HG03095 (cell line): ENCODE data around the gene SEC62.

Experiments used
- ATAC-seq: cut with Tn5 transposase; IDR thresholded peaks from one replicate; pipeline ENCODE4 v1.9.1; 2021; ENCODE audit warnings: moderate library complexity; ENCODE audit not compliant: unreplicated experiment

The SEC62 gene

GRCh38 chr3:169966951-169967915 lies 626 bp downstream of the SEC62 start:
- ATAC-seq = peak; percentile 23

- no peak for ATAC-seq
Observed at GRCh38 chr3:169968224-169968885, 1.7 kb downstream of the SEC62 start.

GRCh38 chr3:169969174-169970095 lies 2.8 kb downstream of the SEC62 start:
- no peak for ATAC-seq

DNA sequence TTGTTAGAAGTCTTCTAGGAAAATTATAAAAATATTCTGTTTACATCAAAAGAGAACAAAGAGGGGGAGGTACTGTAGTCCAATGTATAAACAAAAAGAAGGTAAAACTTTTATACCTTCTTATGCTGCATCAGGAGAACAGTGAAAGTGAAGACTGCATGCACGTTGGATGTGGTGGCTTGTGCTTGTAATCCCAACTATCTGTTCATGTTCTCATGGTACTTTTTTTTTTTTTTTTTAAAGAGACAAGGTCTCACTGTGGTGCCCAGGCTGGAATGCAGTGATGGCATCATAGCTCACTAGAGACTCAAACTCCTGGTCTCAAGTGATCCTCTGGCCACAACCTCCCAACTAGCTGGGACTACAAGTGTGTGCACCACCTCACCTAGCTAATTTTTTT lies 4.2 kb downstream of the SEC62 start:
- ATAC-seq = no peak

- no peak for ATAC-seq
Observed at GRCh38 chr3:169971522-169971921, 4.9 kb downstream of the SEC62 start.

DNA sequence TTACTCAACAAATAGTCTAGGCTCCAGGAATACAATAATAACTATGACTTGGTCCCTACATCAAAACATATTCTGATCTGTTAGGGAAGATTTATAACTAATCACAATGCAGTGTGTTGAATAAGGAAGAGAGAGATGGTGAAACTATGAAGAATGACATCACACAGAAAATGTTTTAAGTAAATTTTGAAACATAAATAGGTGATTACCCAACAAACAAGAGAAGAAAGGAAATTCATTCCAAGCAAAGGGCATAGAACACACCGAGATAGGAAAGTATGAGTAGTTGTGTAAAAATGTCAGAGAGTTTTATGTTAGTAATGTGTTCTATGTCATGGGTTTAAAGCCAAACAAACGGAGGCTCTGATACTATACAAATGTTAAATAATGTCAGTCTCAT lies 13.4 kb downstream of the SEC62 start:
- ATAC-seq = no peak

- ATAC-seq = no peak
Observed at GRCh38 chr3:169984292-169984691, 17.7 kb downstream of the SEC62 start.

DNA sequence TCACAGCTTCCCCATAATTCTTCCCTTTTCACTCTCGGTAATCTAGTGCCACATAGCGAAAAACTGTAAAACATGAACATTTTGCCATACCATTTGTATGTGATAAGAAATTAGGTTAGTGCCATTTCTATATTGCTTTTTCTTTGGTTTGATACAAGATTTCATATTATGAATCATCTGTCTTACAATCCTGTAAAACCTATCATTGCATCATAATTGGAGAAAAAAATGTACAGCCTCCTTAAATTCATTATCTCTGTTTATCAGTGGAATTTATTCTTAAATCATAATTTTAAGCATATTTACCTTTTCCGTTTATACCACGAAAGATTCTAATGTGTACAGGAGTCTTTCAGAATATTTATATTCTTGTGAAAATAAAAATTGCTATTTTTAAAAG lies 23.8 kb downstream of the SEC62 start:
- ATAC-seq = no peak

DNA sequence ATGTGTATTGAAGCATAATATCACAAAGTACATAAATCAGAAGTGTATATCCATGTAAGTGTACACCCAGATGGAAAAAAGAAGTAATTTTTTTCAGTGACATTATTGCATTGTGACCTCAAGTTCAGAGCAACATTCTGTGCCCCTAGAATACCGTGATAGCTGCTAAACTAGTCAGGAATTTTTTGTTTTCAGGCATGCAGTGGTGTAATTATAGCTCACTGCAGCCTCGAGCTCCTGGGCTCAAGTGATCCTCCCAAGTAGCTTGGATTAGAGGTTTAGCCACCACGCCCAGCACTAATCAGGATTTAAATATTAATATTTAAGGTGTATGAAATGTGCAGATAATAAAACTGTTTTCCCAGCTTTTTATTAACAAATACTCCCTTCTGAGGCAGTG lies 25.5 kb downstream of the SEC62 start:
- no peak for ATAC-seq

DNA sequence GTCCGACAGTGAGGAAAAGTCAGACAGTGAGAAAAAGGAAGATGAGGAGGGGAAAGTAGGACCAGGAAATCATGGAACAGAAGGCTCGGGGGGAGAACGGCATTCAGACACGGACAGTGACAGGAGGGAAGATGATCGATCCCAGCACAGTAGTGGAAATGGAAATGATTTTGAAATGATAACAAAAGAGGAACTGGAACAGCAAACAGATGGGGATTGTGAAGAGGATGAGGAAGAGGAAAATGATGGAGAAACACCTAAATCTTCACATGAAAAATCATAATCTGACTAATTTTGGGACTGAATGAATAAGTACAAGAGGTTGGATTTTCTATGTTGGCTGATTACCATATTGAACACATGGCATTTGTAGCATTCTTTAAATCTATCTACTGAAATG lies 26.2 kb downstream of the SEC62 start:
- ATAC-seq = no peak

GRCh38 chr3:169993761-169994160 lies 27.2 kb downstream of the SEC62 start:
- no peak for ATAC-seq

DNA sequence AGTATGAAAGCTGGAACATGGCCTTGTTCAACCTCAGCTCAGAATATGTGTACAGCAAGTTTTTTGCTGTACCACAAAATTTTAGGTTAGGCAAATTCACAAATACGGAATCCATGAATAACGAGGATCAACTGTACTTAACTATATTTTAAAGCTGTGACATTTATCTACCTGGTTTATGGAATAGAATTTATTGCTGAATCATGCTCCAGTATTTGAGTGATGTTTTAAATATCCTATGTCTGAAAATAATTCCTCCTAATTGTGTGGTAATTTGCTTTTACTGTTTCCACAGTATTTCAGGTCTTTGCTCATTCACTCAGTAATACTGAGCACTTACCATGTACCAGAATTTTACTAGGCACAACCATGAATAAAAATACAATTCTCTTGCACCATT lies 29.5 kb downstream of the SEC62 start:
- no peak for ATAC-seq

DNA sequence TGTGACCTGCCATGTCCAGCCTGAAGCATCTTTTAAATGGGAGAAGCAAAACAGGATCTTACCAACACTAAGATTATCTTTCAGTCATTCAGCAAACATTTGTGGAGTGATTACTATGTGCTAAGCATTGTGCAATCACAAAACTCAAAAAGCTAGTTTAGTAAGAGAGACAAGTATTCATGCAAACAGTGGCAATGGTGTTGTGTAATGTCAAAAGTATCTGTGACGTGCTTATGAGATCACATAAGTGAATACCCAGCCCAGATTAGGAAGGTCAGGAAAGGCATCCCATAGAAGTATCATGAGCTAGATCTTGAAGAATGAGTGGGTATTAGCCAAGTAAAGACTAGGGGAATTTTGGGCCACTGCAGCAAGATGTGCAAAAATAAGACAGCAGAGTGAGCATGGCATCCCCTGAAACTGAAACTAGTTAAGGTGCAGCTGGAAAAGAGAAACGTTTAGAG lies 32.1 kb downstream of the SEC62 start:
- ATAC-seq = no peak

DNA sequence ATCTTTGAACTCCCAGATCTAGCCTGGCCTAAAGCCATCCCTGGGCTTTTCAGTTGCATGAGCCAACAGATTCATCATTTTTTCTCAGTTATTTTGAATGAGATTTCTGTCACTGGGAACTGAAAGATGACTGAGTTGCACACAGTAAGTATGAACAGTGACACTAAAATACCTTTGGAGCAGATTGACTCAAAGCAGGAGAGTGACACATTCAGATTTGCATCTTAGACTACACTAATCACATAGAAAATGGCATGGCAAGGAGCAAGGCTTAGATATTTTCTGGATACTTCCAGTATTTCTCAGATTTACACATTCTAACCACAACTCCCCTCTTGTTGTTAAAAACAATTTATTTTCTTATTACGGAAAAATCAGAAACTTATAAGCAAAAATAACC lies 32.8 kb downstream of the SEC62 start:
- peak; percentile 94 for ATAC-seq

DNA sequence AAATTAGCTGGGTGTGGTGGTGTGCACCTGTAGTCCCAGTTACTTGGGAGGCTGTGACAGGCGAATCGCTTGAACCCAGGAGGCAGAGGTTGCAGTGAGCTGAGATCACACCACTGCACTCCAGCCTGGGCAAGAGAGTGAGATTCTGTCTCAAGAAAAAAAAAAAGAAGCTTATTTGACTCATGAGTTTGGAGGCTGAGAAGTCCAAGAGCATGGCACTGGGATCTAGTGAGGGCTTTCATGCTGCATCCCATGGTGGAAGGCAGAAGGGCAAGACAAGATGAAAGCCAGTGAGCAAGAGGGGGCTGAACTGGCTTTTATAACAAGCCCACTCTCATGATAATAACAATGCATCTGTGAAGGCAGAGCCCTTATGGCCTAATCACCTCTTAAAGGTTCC lies 33.4 kb downstream of the SEC62 start:
- no peak for ATAC-seq

DNA sequence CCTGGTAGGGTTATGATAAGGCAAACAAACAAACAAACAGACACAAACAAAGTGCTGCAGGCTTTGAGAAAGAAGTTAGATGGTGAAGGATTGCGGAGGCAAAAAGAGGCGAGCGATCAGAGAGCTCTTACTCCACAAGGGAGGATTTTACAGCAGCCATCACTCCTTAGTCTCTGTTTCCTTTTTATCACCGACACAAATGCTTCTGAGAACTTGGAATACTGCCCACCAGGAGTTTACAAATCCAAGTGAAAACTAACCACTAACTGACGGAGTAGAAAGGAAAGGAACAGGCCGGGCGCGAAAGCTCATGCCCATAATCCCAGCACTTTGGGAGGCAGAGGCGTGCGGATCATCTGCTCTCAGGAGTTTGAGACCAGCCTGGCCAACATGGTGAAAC lies 35.6 kb downstream of the SEC62 start:
- ATAC-seq = no peak

GRCh38 chr3:170002879-170003278 lies 36.3 kb downstream of the SEC62 start:
- no peak for ATAC-seq

- no peak for ATAC-seq
Observed at GRCh38 chr3:170003881-170004356, 37.3 kb downstream of the SEC62 start.

- peak; percentile 92 for ATAC-seq
Observed at GRCh38 chr3:170007031-170007663, 40.5 kb downstream of the SEC62 start.

GRCh38 chr3:170010498-170010897 lies 43.9 kb downstream of the SEC62 start:
- ATAC-seq = no peak
